GM18520 (cell line): ENCODE measurements around the gene ATG5.

ENCODE experiments used
- ATAC-seq: cut with Tn5 transposase; IDR thresholded peaks from one replicate; pipeline ENCODE4 v1.9.1; 2021; ENCODE audit not compliant: unreplicated experiment

Gene ATG5

DNA sequence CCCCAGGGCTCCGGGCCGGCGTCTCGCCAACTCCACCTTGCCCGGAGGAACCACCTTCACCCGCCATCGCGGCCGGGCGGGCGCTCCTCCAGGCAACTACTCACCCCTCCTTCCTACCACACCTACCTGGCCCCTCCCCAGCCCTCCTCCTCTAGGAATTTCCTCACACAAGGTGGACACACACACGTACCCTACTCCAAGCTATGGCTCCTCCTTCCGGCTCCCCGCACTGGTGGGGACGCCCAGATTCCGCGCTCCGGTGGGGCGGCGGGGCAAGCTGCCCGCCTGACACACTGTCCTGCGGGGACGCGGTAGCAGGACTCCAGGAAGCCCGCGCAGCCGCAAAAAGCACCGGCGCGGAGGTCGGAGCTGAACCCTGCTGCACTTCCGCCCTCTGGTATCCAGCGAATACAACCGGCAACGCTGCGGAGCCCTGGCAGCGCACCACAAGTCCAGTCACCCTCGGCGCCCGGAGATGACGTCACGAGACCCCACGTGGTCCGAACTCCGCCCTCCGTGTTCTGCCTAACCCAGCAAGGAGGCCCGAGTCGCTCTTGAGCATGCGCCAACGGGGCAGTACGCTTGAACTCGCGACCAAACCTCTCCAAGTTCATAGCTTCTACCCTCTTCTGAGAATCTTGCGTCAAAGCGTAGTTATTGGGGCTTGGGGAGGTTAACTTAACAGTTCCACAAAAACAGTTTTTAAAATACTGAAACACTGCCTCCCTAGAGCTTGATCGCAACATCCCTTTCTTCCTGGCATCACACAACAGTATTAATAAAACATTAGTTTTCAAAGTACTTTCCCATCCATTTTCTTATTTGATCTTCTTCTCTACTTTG is at the start of gene ATG5:
TSS of gene ATG5 (minus strand) at position 425 of the 843 bp plus-strand sequence. CDS start 9,552 bp downstream, outside the sequence.
- peak; percentile 89 for ATAC-seq

DNA sequence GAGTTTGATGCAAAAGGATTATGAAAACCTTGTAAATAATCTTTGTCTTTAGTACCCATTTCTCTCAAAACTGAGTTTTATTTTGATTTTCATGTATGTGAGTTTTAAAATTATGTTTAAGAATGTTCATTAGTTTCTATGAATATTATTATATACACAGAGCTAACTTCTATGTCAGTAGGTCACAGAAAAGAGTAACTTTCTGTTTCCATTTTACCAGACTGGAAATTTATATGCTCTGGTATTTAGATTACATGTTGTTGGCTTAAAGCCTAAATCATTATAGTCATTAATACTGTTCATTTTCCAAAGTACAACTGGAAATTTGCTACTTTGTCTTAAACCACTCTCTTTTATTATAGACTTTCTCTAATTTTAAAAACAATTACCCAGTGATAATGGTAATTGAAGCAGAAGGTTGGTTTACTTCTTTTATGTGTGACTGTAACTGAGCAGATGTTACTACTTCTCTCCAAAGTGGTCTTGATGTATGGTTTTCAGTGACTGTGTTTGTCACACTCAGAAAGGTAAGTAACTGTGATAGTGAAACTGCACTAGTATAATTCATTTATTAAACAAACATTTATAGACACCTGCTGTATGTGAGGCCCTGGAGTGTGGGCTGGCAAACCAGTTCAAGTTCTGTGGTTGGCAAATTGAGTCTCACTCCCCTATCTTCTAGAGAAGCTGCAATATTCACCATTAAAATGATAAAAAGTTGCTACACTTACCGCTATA is 48.1 kb upstream of the ATG5 start:
- no peak for ATAC-seq

DNA sequence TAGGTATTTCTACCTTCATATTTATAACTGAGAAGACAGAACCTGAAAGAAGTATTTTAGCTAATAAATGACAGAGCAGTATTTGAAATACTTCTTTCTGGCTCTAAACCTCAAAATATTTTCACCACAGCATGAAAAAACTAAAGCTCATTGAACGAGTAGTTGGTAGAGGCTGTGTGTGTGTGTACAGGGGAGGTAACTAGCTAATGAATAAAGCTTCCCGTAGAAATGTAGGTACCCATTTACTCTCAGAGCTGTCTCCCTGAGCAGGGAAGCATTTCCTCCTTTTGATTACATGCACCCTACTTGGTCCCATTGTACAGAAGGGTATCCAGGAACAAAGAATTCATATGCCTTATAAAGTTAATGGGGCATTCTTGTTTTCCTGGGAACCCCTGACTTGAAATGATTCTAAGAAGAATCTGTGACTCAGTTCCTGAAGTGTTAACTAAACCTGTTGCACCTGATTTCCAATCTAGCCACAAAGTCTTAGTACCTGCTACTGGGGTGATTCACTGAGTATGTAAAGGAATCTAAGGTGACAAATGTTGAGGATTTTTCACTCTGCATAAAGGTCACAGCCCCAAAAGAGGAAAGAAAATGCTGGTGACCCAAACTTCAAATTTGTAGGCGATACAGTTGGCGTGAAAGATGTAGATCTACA is 47.4 kb upstream of the ATG5 start:
- ATAC-seq: no peak

DNA sequence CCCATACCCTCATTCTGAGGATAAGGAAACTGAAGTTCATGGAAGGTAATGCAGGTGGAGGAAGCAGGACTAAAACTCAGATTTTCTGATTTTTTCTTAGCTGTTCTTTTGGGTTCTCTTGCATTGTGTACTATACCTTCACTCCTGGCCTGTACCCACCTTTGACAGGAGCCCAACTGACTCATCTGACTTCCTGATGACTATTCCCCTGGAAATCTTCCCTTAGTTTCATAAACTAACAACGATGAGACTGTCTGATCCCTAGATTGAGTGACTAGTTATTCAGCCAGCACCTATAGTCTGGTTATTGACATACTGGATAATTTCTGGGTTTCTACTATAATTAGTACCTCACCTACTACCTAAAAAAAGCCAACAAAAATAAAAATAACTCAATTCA is 45.1 kb upstream of the ATG5 start:
- ATAC-seq: no peak

DNA sequence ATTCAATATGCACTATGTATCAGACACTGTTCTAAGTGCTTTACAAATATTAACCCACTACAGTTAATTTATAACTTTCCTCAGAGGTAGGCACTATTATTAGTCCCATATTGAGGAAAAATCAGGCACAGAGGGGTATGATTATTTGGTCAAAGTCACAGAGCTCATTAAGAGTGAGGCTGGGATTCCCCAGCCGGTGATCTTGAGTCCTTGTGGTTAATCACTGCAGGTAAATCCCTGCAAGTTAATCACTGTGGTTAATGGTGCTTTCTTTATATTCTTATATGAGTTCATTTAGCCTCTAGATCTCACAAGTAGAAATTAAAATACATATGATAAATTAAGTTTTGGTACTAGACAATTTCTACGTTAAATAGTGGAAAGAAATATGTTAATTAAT is 44.2 kb upstream of the ATG5 start:
- ATAC-seq: no peak

DNA sequence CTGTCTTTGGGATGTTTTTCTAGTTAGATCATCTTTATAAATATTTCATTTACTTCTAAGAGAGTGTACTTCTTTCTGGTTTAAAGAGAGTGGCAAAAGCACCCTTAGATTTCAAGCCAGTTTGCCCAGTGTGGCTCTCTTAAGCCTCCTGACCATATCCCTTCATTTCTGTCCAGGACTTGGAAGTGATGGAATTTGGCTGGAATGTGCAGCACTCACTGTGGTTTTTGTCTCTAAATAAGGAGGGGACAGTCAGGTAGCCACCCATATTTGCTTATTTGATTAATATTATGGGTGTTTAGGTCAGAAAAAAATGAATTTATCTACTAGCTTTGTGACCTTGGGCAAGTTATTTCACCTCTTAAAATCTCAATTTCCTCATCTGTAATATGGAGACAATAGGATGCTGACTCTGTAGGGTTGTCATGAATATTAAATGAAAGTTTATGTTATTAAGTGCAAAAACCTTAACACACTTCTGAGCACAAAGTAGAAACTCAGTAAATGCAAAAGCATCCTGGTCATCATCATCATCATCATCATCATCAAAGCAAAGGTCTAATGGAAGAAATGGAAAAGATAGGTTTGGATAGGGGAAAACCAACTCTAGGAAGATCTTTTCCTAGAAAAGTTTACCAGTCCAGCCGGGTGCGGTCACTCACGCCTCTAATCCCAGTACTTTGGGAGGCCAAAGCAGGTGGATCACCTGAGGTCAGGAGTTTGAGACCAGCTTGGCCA is 38.0 kb upstream of the ATG5 start:
- no peak for ATAC-seq

DNA sequence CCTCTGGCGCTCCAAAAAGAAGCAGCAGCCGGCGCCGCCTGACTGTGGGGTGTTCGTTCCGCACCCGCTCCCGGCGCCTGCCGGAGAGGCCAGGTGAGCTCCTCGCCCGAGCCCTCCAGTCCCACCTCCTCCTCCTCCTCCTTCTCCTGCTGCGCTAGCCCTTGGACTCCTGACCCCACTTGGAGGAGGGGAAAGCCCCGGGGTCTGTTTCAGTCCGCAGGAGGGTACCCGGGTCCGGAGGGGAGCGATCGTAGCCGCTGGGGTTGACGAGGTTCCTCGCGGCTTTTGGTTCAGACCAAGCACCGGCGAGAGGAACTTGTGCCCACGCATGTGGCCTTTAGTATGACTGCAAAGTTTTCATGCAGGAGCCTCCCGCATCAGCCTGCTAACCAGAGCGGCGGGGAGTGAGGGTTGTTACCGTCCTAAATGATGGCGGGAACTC is 35.5 kb upstream of the ATG5 start:
- no peak for ATAC-seq

DNA sequence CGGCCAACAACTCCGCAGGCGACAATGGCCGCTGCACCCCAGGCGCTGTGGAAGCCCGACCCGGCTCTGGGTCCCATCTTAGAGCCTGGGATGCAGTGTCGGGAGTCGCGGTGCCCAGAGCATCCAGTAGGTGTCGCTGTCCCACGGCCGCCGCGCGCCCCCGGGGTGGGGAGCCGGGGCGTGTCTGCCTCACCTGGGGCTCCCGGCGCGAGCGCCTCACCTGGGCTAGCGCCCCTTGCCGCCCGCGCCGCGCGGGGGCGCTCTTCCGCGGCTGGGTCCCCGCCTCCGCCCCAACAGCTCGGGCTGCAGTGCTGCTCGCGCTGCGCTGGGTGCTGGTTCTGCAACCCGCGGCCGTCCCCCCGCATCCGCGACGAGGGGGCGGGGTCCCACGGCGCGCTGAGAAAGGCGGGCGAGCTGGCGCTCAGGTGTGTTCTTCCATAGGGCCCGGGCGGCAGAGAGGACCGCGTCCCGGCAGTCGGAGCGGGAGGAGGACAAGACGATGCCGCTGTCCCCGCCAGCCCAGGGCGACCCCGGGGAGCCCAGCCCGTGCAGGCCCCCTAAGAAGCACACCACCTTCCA is 34.9 kb upstream of the ATG5 start, which contains the start of gene CRYBG1:
TSS of gene CRYBG1 (plus strand) at position 308 of the 579 bp plus-strand sequence. CDS start at position 500, 192 bp downstream.
- peak; percentile 56 for ATAC-seq

DNA sequence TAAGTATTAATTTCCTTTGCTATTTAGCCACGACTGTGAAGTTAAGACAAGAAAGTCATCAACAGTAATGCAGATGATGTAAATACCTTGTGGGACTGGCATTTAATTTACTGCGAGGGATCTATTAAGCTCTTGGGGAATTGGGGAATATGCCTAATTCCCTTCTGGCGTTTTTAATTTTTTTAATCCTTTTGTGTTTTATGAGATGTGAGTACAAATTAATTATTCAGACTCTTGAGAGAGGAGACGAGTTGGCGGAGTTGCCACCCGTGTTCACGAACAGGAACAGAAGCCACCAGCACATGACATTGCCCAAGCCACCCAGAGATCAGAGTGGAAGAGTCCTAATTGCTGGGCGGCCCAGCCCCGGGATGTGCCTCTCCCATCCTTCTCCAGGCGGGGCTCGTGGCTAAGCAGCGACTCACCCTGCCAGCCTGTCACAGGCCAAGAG is 34.4 kb upstream of the ATG5 start:
- ATAC-seq: no peak

DNA sequence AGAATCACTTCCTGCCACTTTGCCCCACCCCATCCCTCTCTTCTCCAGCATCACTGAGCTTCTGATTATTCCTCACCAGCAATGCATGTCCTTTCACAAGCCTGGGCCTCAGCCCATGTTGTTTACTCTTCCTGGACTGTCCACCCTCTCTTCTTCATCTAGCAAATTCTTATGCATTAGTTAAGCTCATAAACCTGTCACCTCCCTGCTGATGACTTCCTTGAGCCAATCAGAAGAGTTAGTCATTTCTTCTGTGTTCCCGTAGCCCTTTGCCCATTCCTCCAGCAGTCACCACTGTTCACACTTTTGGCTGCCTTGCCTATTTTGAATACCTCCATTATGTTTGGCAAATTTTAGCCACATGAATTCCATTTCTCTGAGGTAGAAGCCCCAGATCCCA is 30.8 kb upstream of the ATG5 start:
- ATAC-seq: no peak

DNA sequence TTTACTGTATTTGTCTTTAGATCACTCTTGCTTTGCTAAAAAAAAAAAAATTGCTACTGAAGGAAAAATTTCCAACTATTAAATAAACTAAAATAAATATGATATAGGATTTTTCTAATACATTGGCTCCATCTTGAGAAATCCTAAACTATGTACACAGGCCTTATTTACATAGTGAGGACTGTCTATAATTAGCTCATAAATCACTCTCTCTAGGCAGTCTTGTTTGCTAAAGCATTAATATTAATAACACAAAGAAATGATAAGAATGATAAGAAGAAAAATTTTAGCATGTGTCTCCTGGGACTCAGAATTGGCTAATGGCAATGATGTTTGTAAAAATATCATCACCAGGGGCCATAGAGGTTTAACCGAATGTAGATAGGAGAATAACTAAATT is 21.7 kb upstream of the ATG5 start:
- ATAC-seq: no peak

DNA sequence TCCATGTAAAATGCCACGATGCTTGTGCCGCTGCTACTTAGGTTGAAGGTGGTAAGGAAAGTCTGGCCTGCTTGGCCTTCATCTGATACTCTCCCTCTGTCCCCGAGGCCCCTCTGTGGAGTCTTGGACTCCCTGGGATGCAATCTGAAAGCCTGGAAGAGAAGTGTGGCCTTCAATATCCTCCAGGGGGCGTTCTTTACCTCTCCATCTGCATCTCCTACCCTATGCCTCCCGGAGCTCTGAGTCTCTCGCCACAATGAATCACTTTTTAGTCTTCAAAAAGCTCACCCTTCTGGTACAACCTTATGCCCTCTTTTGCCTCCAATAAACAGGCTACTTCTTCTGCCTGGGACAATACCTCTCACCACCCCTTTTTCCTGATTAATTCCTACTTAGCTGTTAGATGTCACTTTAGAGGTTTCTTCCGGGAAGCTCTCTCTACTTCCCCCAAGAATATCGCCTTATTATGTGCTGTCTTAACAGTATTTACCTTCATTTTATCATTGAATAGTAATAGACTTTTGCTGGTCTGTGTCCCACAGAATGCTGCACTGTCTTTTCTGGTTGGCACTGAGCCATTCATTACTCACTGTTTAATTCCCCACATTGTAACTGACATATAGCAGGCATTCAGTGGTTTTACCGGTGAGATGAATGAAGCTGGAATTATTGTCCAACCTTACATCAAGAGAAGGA is 13.9 kb upstream of the ATG5 start:
- peak; percentile 43 for ATAC-seq

DNA sequence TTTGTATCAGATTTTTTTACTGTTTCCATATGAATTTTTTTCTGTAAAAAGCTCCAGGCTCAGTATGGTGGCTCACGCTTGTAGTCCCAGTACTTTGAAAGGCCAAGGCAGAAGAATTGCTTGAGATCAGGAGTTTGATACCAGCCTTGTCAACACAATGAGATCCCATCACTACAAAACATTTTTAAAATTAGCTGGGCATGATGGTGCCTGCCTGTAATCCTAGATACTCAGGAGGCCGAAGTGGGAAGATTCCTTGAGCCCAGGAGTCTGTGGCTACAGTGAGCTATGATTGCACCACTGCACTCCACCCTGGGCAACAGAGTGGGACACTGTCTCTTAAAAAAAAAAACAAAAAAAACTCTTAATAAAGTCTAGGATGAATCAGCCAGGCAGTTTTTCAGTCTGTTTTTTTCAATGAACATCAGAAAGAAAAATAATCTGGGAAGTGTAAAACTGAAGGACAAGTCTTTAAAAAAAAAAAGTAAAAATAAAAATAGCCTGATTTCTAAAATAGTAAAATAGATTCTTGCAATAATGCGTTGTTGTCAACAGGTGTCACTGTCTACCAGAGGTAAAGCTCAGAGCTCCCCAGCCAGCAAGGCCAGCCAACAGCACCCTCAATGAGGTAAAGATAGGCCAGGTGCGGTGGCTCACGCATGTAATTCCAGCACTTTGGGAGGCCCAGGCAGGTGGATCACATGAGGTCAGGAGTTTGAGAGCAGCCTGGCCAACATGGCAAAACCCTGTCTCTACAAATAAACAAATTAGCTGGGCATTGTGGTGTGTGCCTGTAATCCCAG is 9.3 kb upstream of the ATG5 start:
- ATAC-seq: no peak

DNA sequence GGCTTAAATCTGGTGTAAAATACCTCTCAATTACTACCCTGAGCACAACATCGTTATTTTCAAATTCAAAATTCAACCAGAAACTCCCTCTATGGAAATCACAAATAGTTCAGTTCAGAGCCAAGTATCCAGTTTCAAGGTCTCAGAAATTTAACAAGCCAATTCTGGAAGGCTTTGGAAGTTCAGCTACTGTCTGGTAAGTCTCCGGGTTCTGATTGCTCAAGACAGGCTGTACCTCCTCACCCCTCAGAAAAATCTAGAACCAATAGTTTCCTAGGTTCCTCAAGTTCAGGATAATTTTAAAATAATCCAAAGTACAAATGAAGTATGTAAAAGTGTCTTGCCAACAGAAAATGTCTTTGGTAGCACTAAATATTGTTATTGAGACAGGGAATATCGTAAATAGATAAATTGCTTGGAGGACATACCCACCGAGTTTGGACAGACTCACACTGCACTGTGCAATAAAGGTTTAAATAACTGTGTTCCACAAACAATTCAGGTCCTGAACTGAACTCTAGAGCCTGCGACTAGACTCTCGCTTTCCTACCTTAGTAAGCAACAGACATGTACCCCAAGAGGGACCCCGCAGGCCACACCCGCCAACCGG is 729 bp downstream of the ATG5 start:
- no peak for ATAC-seq

DNA sequence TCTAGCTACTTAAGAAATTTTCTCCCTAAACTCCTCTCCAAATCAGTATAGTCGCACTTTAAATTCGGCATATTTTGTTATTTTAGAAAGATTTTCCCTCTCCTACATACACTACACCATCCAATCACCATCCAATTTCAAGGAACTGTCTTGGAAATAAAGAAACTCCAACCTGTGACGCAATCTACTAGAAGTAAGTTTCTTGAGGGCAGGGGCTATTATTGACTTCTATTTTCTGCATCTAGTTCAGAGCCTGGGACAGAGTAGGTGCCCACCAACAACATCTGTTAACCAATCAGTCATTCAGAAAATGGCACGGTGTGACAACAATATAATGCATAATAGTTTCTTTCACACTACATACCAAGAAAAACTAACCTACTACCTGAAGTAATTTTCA is 3.6 kb downstream of the ATG5 start:
- ATAC-seq: no peak

DNA sequence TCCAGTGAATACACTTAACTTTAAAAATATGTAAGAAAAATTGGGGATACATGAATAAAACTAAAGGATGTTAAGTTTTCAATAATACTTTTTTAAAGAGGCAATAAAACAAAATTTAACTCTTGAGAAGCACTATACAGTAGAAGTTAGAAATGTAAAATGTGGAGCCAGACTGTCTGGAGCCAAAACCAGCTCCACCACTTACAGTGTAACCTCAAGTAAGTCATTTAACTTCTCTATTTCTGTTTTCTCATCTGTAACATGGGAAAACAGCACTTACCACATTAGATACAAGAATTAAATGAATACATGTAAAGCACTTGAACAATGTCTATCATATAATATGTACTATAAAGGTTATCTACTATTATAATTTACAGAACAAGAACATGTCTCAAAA is 6.7 kb downstream of the ATG5 start:
- no peak for ATAC-seq

DNA sequence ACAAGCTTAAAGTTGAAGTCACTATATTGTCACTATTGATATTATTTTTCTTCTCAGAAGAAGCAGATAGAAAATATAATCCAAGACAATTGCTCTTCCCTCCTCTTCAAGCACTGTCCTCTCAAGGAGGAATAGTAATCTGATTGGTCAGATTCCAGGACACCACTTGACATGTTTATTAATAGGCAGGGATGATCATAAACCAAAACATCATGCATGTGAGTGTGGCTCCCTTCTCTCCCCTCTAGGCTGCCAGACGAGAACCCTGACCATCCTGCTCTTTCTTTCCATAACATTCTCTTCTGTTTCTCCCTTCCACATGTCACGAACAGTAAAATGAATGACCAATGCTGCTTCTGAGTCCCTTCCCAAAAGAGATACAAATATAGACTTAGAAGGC is 7.5 kb downstream of the ATG5 start:
- ATAC-seq: no peak

DNA sequence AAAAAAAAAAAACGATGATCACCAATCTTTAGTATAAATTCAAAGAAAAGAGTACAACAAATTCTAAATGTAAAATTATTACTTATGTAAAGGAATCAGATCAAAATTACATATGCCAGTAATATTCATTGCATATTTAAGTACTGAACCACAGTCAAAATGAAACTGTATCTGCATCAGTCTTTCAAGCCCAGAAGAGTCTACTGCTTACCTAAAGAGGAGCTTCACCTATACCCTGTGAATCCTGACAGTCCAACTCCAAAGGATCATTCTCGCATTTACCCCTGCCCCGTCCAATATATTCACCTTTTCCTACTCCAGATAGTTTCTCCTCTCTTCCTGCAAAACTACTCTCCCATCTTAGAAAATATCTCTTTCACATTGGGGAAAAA is 9.2 kb downstream of the ATG5 start:
- no peak for ATAC-seq
